Kidney (tissue), 14 donors: ENCODE measurements around the gene ARNT2. TPM values are rescaled to one million over a fixed set of nuclear protein-coding genes. Genes with fewer than 3 reads are reported as not detected.

Source experiments
- DNase-seq, 5 donors: peaks; one replicate each; pipeline ENCODE4 v3.0.0-alpha.2; 2013 to 2020
- FAIRE-seq: peaks from 2 replicates; lab custom pipeline; 2012; peaks lifted over from hg19 to GRCh38; lab: Jason Lieb, UNC
- H3K27ac ChIP-seq, 2 donors: one replicate each; pipeline ENCODE4 v1.7.0; 2013; ENCODE audit warnings: low read depth in 2 of 2, low read length in 2 of 2, inconsistent platforms in 1 of 2
- H3K27me3 ChIP-seq: one replicate; pipeline ENCODE4 v1.7.1; 2013; ENCODE audit warnings: low read length, inconsistent platforms; ENCODE audit not compliant: control insufficient read depth, insufficient read depth
- H3K36me3 ChIP-seq, 3 donors: one replicate each; pipeline versions ENCODE4 v1.7.0 to v1.7.1; 2013; ENCODE audit warnings: low read length in 3 of 3, control low read depth in 1 of 3, inconsistent platforms in 1 of 3; ENCODE audit not compliant: insufficient read depth in 3 of 3, control insufficient read depth in 2 of 3
- H3K4me1 ChIP-seq, 3 donors: one replicate each; pipeline versions ENCODE4 v1.7.0 to v1.7.1; 2013; ENCODE audit warnings: low read length in 3 of 3, inconsistent platforms in 1 of 3, low read depth in 1 of 3; ENCODE audit not compliant: control insufficient read depth in 2 of 3, insufficient read depth in 2 of 3
- H3K4me3 ChIP-seq, 3 donors: one replicate each; pipeline versions ENCODE4 v1.7.0 to v1.8.1; 2013; ENCODE audit warnings: low read length in 3 of 3, control low read depth in 1 of 3, inconsistent platforms in 1 of 3
- H3K9ac ChIP-seq, 3 donors: one replicate each; pipeline versions ENCODE4 v1.7.0 to v1.7.1; 2013; ENCODE audit warnings: low read length in 3 of 3, control low read depth in 1 of 3, inconsistent platforms in 1 of 3
- H3K9me3 ChIP-seq, 3 donors: one replicate each; pipeline versions ENCODE4 v1.7.0 to v1.7.1; 2013; ENCODE audit warnings: low read length in 3 of 3, control low read depth in 1 of 3, inconsistent platforms in 1 of 3; ENCODE audit not compliant: control insufficient read depth in 2 of 3, insufficient read depth in 1 of 3
- CTCF ChIP-seq: IDR thresholded peaks from 3 replicates; pipeline ENCODE4 v1.5.1; 2012; ENCODE audit warnings: mild to moderate bottlenecking, moderate library complexity, borderline replicate concordance; ENCODE audit not compliant: insufficient read depth; ENCODE audit errors: extremely low read depth
- intact Hi-C: fragments of 100-400 bp; cut with DNase I; formaldehyde crosslinking; loops from one replicate; pipeline ENCODE4 v1.11.1; 2022
- polyA plus RNA-seq: library from polyadenylated mRNA; stranded (reverse); fragments of 350-450 nt; fragmentation: Illumina TruSeq; extraction: RNeasy Lipid Tissue Mini Kit (QIAGEN cat#74804); gene quantifications from one replicate; pipeline ENCODE4 v1.2.3, GENCODE V29; 2014; ENCODE audit warnings: low read depth, low replicate concordance; ENCODE audit not compliant: insufficient read depth
- total RNA-seq: library from RNA; stranded (reverse); fragmentation: NEBNext Ultra II Directional; extraction: Animal tissue kit (Norgen Biotek cat#: 25700); gene quantifications from one replicate; pipeline ENCODE4 v1.2.1, GENCODE V29; 2021
- donor health status: control.
- donor health status: control.
- donor health status: control.
- donor health status: control.
- donor health status: control.
- donor health status: DM: yes; HTN: yes; CAD: no.
- donor health status: Normal renal cell carcinoma (clear cell type).

The ARNT2 gene
- total and polyA plus RNA-seq, 2 donors from 2014 or later, result 12.2 to 38.2 TPM

- Histone ChIP-seq H3K27me3 (no peaks in the 10 kb centered on the region), H3K4me3 (no peak overlapping the region), H3K27ac (no peak overlapping the region), H3K4me1 (no peaks in the 10 kb centered on the region), H3K9ac (no peak overlapping the region), H3K36me3 (no peaks in the 10 kb centered on the region), H3K9me3 (peaks cover 0 to 4% (median 0%) of the 10 kb centered on the region in 3 donors)
- DNase-seq (no peak), FAIRE-seq (no peak)
- intact Hi-C loops, result no loop called here
- TF ChIP-seq CTCF, result no peak
Measured at GRCh38 chr15:80640531-80641121, 236.4 kb downstream of the ARNT2 start.

- Histone ChIP-seq H3K27me3 (no peaks in the 10 kb centered on the region), H3K36me3 (no peaks in the 10 kb centered on the region), H3K27ac (no peak overlapping the region), H3K4me1 (no peaks in the 10 kb centered on the region), H3K9ac (no peak overlapping the region), H3K4me3 (no peak overlapping the region), H3K9me3 (peaks cover 0 to 4% (median 0%) of the 10 kb centered on the region in 3 donors)
- DNase-seq, result no peak
- no peak for TF ChIP-seq CTCF
- intact Hi-C loops, result no loop called here
- no peak for FAIRE-seq
Measured at GRCh38 chr15:80641384-80641783, 237.2 kb downstream of the ARNT2 start.

- Histone ChIP-seq H3K27me3 (no peaks in the 10 kb centered on the region), H3K9ac (no peak overlapping the region), H3K9me3 (peaks cover 0 to 4% (median 0%) of the 10 kb centered on the region in 3 donors), H3K4me1 (no peaks in the 10 kb centered on the region), H3K4me3 (no peak overlapping the region), H3K27ac (no peak overlapping the region), H3K36me3 (no peaks in the 10 kb centered on the region)
- intact Hi-C loops, result no loop called here
- FAIRE-seq (no peak), DNase-seq (no peak)
- no peak for TF ChIP-seq CTCF
Measured at GRCh38 chr15:80643431-80643951, 239.3 kb downstream of the ARNT2 start.
